MM.1S (cell line): ENCODE results near the gene LAMA3.

Experiments
- DNase-seq: peaks from one replicate; pipeline ENCODE4 v3.0.0-alpha.2; 2015
- H2AFZ ChIP-seq: fragments of 300-600 bp; sonication (generic); 2 replicates; pipeline ENCODE4 v1.6.0; 2016; ENCODE audit warnings: antibody characterized with exemption, low read length
- H3F3A ChIP-seq: fragments of 300-600 bp; sonication (generic); 2 replicates; pipeline ENCODE4 v1.6.1; 2016; ENCODE audit warnings: mild to moderate bottlenecking, antibody characterized with exemption, low read length, moderate library complexity, mixed read lengths; ENCODE audit not compliant: insufficient read depth
- H3K27ac ChIP-seq: fragments of 300-600 bp; sonication (generic); 2 replicates; pipeline ENCODE4 v1.5.1; 2016; ENCODE audit warnings: mild to moderate bottlenecking, low read length
- H3K27me3 ChIP-seq: fragments of 300-600 bp; sonication (generic); replicated peaks from 2 replicates; pipeline ENCODE4 v1.6.0; 2016; ENCODE audit warnings: low read length; ENCODE audit not compliant: insufficient read depth
- H3K36me3 ChIP-seq: fragments of 300-600 bp; sonication (generic); replicated peaks from 2 replicates; pipeline ENCODE4 v1.6.1; 2016; ENCODE audit warnings: mild to moderate bottlenecking, low read length, mixed read lengths; ENCODE audit not compliant: insufficient read depth
- H3K4me1 ChIP-seq: fragments of 300-600 bp; sonication (generic); 2 replicates; pipeline ENCODE4 v1.6.1; 2016; ENCODE audit warnings: low read length, mixed read lengths
- H3K4me2 ChIP-seq: fragments of 300-600 bp; sonication (generic); 2 replicates; pipeline ENCODE4 v1.6.0; 2016; ENCODE audit warnings: low read depth, low read length
- H3K4me3 ChIP-seq: fragments of 300-600 bp; sonication (generic); 2 replicates; pipeline ENCODE4 v1.5.1; 2016; ENCODE audit warnings: low read length, mixed read lengths
- H3K79me2 ChIP-seq: fragments of 300-600 bp; sonication (generic); 2 replicates; pipeline ENCODE4 v1.6.1; 2016; ENCODE audit warnings: mixed run types, low read length, mixed read lengths
- H3K9ac ChIP-seq: fragments of 300-600 bp; sonication (generic); 2 replicates; pipeline ENCODE4 v1.6.1; 2016; ENCODE audit warnings: low read length, mixed read lengths
- H3K9me2 ChIP-seq: fragments of 300-600 bp; sonication (generic); replicated peaks from 2 replicates; pipeline ENCODE4 v1.6.1; 2016; ENCODE audit warnings: mild to moderate bottlenecking, low read length, mixed read lengths; ENCODE audit not compliant: insufficient read depth
- H3K9me3 ChIP-seq: fragments of 300-600 bp; sonication (generic); replicated peaks from 2 replicates; pipeline ENCODE4 v1.6.1; 2016; ENCODE audit warnings: mild to moderate bottlenecking, low read length, mixed read lengths; ENCODE audit not compliant: insufficient read depth
- H4K20me1 ChIP-seq: fragments of 300-600 bp; sonication (generic); 2 replicates; pipeline ENCODE4 v1.6.1; 2016; ENCODE audit warnings: mild to moderate bottlenecking, low read length, moderate library complexity, mixed read lengths; ENCODE audit not compliant: insufficient read depth
- EZH2 ChIP-seq: fragments of 300-600 bp; sonication (generic); optimal IDR thresholded peaks from 2 replicates; pipeline ENCODE3; 2017; ENCODE audit warnings: low read depth, mild to moderate bottlenecking, antibody characterized with exemption, low read length, mixed read lengths
- EZH2phosphoT487 ChIP-seq: fragments of 300-600 bp; sonication (generic); IDR thresholded peaks from 2 replicates; pipeline ENCODE4 v1.6.1; 2018; ENCODE audit warnings: antibody characterized with exemption, low read length
- TF ChIP-seq, protein P1 (sequence below): fragments of 300-600 bp; sonication (generic); IDR thresholded peaks from 2 replicates; pipeline ENCODE4 v1.5.1; 2016; ENCODE audit warnings: antibody characterized with exemption, low read length, mixed read lengths

Gene LAMA3

DNA sequence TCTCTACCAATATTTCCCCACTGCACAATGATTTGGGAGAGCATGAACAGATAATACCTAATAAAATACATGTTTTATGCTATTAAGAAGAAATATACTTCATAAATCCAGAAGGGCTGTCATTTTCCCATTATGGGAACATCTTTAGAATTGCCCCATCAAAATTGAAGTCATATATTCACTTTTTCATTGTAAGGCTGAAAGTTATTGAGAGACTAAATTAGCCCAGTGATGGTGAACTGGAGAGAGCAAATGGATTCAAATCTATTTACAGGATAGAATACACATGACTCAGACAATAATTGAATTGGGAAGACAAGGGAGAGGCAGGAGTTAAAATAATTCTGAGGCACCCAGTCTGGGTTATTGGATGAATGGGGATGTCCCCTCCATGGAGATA, 245.6 kb downstream of the LAMA3 start:
- Histone ChIP-seq H3K9ac (no peak overlapping the region), H3K9me2 (no peaks in the 10 kb centered on the region), H3K36me3 (no peaks in the 10 kb centered on the region), H4K20me1 (no peaks in the 10 kb centered on the region), H3K4me1 (no peaks in the 10 kb centered on the region), H3K79me2 (no peaks in the 10 kb centered on the region), H3K27me3 (peaks cover 6% of the 10 kb centered on the region; the same call in 1 of the 2 replicates), H3K9me3 (no peaks in the 10 kb centered on the region), H2AFZ (no peak overlapping the region), H3K27ac (no peak overlapping the region), H3K4me3 (no peak overlapping the region), H3K4me2 (no peak overlapping the region), H3F3A (no peaks in the 10 kb centered on the region)
- DNase-seq = no peak
- TF ChIP-seq, protein P1, sequence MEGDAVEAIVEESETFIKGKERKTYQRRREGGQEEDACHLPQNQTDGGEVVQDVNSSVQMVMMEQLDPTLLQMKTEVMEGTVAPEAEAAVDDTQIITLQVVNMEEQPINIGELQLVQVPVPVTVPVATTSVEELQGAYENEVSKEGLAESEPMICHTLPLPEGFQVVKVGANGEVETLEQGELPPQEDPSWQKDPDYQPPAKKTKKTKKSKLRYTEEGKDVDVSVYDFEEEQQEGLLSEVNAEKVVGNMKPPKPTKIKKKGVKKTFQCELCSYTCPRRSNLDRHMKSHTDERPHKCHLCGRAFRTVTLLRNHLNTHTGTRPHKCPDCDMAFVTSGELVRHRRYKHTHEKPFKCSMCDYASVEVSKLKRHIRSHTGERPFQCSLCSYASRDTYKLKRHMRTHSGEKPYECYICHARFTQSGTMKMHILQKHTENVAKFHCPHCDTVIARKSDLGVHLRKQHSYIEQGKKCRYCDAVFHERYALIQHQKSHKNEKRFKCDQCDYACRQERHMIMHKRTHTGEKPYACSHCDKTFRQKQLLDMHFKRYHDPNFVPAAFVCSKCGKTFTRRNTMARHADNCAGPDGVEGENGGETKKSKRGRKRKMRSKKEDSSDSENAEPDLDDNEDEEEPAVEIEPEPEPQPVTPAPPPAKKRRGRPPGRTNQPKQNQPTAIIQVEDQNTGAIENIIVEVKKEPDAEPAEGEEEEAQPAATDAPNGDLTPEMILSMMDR = no peak
- no peak for TF ChIP-seq EZH2
- TF ChIP-seq EZH2phosphoT487 = no peak

DNA sequence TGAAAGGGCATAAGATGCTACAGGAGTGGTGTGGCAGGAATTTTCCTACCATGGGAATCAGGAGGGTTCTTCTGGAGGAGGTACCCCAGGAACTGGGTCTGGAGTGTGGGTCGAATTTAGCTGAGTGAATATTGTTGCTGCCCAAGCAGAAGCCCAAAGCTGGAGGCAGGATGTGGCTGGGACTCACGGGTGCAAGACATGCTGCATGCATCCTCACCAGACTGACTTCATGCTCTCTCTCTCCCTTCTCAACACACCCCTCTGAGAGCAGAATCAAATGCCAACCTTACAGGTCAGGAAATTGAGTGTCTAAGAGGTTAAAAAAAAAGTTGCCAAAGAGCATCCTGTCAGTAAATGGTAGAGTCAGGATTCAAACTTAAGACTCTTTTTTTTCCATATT, 246.6 kb downstream of the LAMA3 start:
- H3F3A ChIP-seq = no peaks in the 10 kb centered on the region
- H3K79me2 ChIP-seq = no peaks in the 10 kb centered on the region
- TF ChIP-seq EZH2 (no peak), EZH2phosphoT487 (no peak)
- TF ChIP-seq, protein P1 = no peak
- no peaks in the 10 kb centered on the region for H3K9me2 ChIP-seq
- DNase-seq = no peak
- no peaks in the 10 kb centered on the region for H3K4me1 ChIP-seq
- H3K9me3 ChIP-seq = no peaks in the 10 kb centered on the region
- no peak overlapping the region for H3K4me3 ChIP-seq
- H3K9ac ChIP-seq = no peak overlapping the region
- no peaks in the 10 kb centered on the region for H4K20me1 ChIP-seq
- no peak overlapping the region for H2AFZ ChIP-seq
- H3K27ac ChIP-seq = no peak overlapping the region
- no peaks in the 10 kb centered on the region for H3K36me3 ChIP-seq
- H3K4me2 ChIP-seq = no peak overlapping the region
- H3K27me3 ChIP-seq = peaks cover 12% of the 10 kb centered on the region; the same call in 1 of the 2 replicates

DNA sequence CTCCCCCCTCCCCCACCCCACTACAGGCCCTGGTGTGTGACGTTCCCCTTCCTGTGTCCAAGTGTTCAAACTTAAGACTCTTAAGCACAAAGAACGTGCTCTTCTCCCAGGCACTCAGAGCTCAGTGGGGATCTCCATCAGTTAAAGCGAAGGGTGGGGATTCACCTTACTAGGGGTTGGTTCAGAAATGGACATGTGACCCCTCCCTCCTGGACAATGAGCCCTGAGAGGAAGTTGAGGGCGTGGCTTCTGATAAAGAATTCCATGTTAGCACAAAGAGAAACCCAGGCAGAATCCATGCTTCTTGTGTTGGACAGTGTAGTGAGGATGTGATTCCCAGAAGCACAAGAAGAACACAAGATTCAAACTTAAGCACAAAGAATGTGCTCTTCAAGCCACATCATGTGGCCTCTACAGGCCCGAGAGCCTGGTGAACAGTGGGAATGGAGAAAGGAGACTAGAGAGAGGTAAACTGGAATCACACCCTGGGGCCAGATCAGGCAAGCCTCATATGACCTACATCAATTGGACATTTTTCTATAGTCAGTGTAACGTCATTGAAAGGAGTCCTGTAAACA, 247.2 kb downstream of the LAMA3 start:
- Histone ChIP-seq H3F3A (no peaks in the 10 kb centered on the region), H3K27me3 (peaks cover 15% of the 10 kb centered on the region; the same call in 1 of the 2 replicates), H2AFZ (no peak overlapping the region), H3K9me3 (no peaks in the 10 kb centered on the region), H3K9ac (no peak overlapping the region), H3K4me2 (no peak overlapping the region), H3K79me2 (no peaks in the 10 kb centered on the region), H3K9me2 (no peaks in the 10 kb centered on the region), H3K4me1 (no peaks in the 10 kb centered on the region), H3K36me3 (no peaks in the 10 kb centered on the region), H3K27ac (no peak overlapping the region), H4K20me1 (no peaks in the 10 kb centered on the region), H3K4me3 (no peak overlapping the region)
- DNase-seq = no peak
- TF ChIP-seq EZH2 = no peak
- TF ChIP-seq, protein P1 = no peak
- no peak for TF ChIP-seq EZH2phosphoT487
